MM.1S (cell line): ENCODE results near the gene SYT2.

Experiments used
- DNase-seq: peaks from one replicate; pipeline ENCODE4 v3.0.0-alpha.2; 2015
- H2AFZ ChIP-seq: fragments of 300-600 bp; sonication (generic); 2 replicates; pipeline ENCODE4 v1.6.0; 2016; ENCODE audit warnings: antibody characterized with exemption, low read length
- H3F3A ChIP-seq: fragments of 300-600 bp; sonication (generic); 2 replicates; pipeline ENCODE4 v1.6.1; 2016; ENCODE audit warnings: mild to moderate bottlenecking, antibody characterized with exemption, low read length, moderate library complexity, mixed read lengths; ENCODE audit not compliant: insufficient read depth
- H3K27ac ChIP-seq: fragments of 300-600 bp; sonication (generic); 2 replicates; pipeline ENCODE4 v1.5.1; 2016; ENCODE audit warnings: mild to moderate bottlenecking, low read length
- H3K27me3 ChIP-seq: fragments of 300-600 bp; sonication (generic); replicated peaks from 2 replicates; pipeline ENCODE4 v1.6.0; 2016; ENCODE audit warnings: low read length; ENCODE audit not compliant: insufficient read depth
- H3K36me3 ChIP-seq: fragments of 300-600 bp; sonication (generic); replicated peaks from 2 replicates; pipeline ENCODE4 v1.6.1; 2016; ENCODE audit warnings: mild to moderate bottlenecking, low read length, mixed read lengths; ENCODE audit not compliant: insufficient read depth
- H3K4me1 ChIP-seq: fragments of 300-600 bp; sonication (generic); 2 replicates; pipeline ENCODE4 v1.6.1; 2016; ENCODE audit warnings: low read length, mixed read lengths
- H3K4me2 ChIP-seq: fragments of 300-600 bp; sonication (generic); 2 replicates; pipeline ENCODE4 v1.6.0; 2016; ENCODE audit warnings: low read depth, low read length
- H3K4me3 ChIP-seq: fragments of 300-600 bp; sonication (generic); 2 replicates; pipeline ENCODE4 v1.5.1; 2016; ENCODE audit warnings: low read length, mixed read lengths
- H3K79me2 ChIP-seq: fragments of 300-600 bp; sonication (generic); 2 replicates; pipeline ENCODE4 v1.6.1; 2016; ENCODE audit warnings: mixed run types, low read length, mixed read lengths
- H3K9ac ChIP-seq: fragments of 300-600 bp; sonication (generic); 2 replicates; pipeline ENCODE4 v1.6.1; 2016; ENCODE audit warnings: low read length, mixed read lengths
- H3K9me2 ChIP-seq: fragments of 300-600 bp; sonication (generic); replicated peaks from 2 replicates; pipeline ENCODE4 v1.6.1; 2016; ENCODE audit warnings: mild to moderate bottlenecking, low read length, mixed read lengths; ENCODE audit not compliant: insufficient read depth
- H3K9me3 ChIP-seq: fragments of 300-600 bp; sonication (generic); replicated peaks from 2 replicates; pipeline ENCODE4 v1.6.1; 2016; ENCODE audit warnings: mild to moderate bottlenecking, low read length, mixed read lengths; ENCODE audit not compliant: insufficient read depth
- H4K20me1 ChIP-seq: fragments of 300-600 bp; sonication (generic); 2 replicates; pipeline ENCODE4 v1.6.1; 2016; ENCODE audit warnings: mild to moderate bottlenecking, low read length, moderate library complexity, mixed read lengths; ENCODE audit not compliant: insufficient read depth
- EZH2 ChIP-seq: fragments of 300-600 bp; sonication (generic); optimal IDR thresholded peaks from 2 replicates; pipeline ENCODE3; 2017; ENCODE audit warnings: low read depth, mild to moderate bottlenecking, antibody characterized with exemption, low read length, mixed read lengths
- EZH2phosphoT487 ChIP-seq: fragments of 300-600 bp; sonication (generic); IDR thresholded peaks from 2 replicates; pipeline ENCODE4 v1.6.1; 2018; ENCODE audit warnings: antibody characterized with exemption, low read length
- TF ChIP-seq, protein P1 (sequence below): fragments of 300-600 bp; sonication (generic); IDR thresholded peaks from 2 replicates; pipeline ENCODE4 v1.5.1; 2016; ENCODE audit warnings: antibody characterized with exemption, low read length, mixed read lengths

The SYT2 gene

DNA sequence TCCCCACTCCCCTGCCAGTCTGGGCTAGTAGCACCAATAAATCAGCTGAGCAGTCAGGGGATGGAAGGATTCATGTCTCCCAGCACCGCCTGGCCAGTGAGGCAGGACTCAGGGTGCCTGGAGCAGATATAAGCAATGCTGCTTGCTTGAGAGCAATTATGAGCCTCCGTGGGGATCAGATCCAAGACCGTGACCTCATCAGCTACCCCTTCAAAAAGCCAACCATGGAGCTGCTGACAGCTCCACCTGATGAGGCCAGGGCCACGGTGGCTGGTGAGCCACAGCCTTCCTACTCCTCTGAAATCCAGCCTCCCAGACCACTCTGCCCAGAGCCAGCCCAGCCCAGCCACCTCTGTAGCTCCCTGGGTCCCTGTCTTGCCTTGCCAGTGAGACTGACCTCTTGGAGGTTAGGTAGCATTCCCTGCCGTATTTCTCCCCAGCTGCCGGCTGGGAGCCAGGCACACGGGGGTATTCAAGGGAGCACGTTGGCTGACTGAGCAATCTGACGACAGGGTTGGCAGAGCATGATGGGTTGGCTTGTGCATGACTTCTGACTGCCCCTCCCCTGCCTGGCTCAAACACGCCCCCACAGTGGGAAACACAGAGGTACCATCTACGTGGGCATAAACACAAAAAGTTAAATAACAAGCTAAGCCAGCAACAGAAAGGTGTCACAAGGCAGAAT, 28.4 kb downstream of the SYT2 start:
- Histone ChIP-seq H3K79me2 (no peaks in the 10 kb centered on the region), H3K27ac (no peak overlapping the region)
- TF ChIP-seq EZH2 (no peak), EZH2phosphoT487 (no peak)
- TF ChIP-seq, protein P1, sequence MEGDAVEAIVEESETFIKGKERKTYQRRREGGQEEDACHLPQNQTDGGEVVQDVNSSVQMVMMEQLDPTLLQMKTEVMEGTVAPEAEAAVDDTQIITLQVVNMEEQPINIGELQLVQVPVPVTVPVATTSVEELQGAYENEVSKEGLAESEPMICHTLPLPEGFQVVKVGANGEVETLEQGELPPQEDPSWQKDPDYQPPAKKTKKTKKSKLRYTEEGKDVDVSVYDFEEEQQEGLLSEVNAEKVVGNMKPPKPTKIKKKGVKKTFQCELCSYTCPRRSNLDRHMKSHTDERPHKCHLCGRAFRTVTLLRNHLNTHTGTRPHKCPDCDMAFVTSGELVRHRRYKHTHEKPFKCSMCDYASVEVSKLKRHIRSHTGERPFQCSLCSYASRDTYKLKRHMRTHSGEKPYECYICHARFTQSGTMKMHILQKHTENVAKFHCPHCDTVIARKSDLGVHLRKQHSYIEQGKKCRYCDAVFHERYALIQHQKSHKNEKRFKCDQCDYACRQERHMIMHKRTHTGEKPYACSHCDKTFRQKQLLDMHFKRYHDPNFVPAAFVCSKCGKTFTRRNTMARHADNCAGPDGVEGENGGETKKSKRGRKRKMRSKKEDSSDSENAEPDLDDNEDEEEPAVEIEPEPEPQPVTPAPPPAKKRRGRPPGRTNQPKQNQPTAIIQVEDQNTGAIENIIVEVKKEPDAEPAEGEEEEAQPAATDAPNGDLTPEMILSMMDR = no peak

DNA sequence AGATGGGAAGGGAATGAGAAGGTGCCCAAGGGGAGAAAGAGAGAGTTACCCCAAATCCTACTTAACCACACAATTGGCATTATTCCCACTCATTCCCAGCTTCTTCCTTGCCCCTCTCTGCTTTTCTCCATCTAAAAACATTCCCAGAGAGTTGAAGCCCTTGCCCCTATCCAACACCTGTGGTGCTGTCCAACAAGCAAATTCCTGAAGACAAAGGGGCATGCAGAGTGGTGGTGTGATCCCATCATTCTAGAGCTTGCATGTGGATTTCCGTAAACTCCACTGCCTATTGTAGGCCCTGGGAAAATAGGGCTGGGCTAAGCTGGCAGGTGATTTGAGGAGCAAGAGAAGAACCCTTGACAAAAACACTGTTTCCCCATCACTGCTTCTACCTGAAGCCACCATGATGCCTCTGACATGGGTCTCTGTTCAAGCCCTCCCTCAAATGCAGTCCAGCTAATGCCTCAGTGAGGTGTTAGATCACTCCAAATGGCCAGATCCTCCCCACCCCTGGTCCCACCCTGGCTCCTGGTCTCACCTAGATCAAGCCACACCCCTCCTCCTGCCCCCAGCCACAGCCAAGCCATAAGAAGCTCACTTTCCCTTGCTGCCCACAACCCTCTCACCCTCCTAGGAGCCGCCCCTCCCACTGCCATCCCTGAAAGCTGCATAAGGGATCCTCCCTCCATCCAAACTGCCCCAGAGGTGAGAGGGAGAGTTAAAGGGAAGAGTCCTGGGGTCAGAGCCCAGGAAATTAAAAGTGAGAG, 29.5 kb downstream of the SYT2 start:
- Histone ChIP-seq H4K20me1 (no peaks in the 10 kb centered on the region), H3K9me3 (no peaks in the 10 kb centered on the region), H3K4me2 (no peak overlapping the region), H3K9ac (no peak overlapping the region), H3K9me2 (no peaks in the 10 kb centered on the region), H3K79me2 (no peaks in the 10 kb centered on the region), H3K27me3 (peaks cover 39% of the 10 kb centered on the region), H3K4me1 (no peaks in the 10 kb centered on the region), H3K4me3 (no peak overlapping the region), H3K27ac (no peak overlapping the region), H3K36me3 (no peaks in the 10 kb centered on the region), H3F3A (no peaks in the 10 kb centered on the region), H2AFZ (no peak overlapping the region)
- no peak for DNase-seq
- TF ChIP-seq EZH2phosphoT487 = no peak
- no peak for TF ChIP-seq EZH2
- TF ChIP-seq, protein P1 = no peak

More for the DNA sequence above, 28.4 kb downstream of the SYT2 start:
- Histone ChIP-seq H3K9me2 (no peaks in the 10 kb centered on the region), H4K20me1 (no peaks in the 10 kb centered on the region), H2AFZ (no peak overlapping the region), H3K4me2 (no peak overlapping the region), H3K27me3 (peaks cover 50% of the 10 kb centered on the region), H3F3A (no peaks in the 10 kb centered on the region), H3K9ac (no peak overlapping the region), H3K36me3 (no peaks in the 10 kb centered on the region), H3K4me1 (no peaks in the 10 kb centered on the region), H3K9me3 (no peaks in the 10 kb centered on the region), H3K4me3 (no peak overlapping the region)
- DNase-seq = no peak

DNA sequence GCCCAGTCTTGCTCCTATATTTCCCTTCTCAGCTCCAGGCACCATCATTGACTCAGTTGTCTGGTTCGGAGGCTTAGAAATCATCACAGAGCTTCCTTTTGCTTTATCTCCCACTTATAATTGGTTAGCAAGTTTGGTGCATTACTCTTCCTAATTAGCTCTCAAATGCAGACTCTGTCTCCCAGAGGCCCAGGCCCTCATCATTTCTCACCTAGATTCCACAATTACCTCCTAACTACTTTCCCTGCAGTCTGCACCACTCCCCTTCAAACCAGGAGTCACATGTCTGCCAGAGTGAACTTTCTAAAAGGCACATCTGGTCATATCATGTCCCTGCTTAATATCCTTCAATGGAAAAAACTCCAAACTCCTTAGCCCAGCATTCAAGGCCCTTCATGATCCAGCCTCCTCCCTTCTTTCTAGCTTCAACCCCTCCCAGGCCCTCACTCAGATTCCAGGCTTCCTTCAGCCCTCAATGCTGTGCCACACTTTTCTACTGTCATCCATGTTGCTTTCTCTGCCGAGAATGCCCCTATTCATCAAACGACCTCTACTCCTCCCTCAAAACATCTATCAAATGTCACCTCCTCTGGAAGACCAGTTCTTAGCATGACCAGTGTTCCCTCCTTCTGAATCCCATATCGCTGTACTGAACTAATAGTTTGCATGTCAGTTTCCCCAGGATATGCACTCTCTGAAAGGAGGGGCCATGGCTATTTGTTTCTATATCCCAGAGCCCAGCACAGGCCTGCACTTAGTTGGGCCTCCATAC, 30.7 kb downstream of the SYT2 start:
- Histone ChIP-seq H3K79me2 (no peaks in the 10 kb centered on the region), H3K9ac (no peak overlapping the region), H2AFZ (no peak overlapping the region), H3K4me2 (no peak overlapping the region), H3F3A (no peaks in the 10 kb centered on the region), H3K36me3 (no peaks in the 10 kb centered on the region), H3K27me3 (peaks cover 27% of the 10 kb centered on the region), H3K4me3 (no peak overlapping the region), H3K27ac (no peak overlapping the region), H3K9me2 (no peaks in the 10 kb centered on the region), H3K4me1 (no peaks in the 10 kb centered on the region), H4K20me1 (no peaks in the 10 kb centered on the region), H3K9me3 (no peaks in the 10 kb centered on the region)
- no peak for DNase-seq
- no peak for TF ChIP-seq EZH2
- TF ChIP-seq, protein P1 = no peak
- TF ChIP-seq EZH2phosphoT487 = no peak
